Fibroblast of lung (primary cell): ENCODE measurements around the gene IGFL1. TPM values are rescaled to one million over a fixed set of nuclear protein-coding genes. Genes with fewer than 3 reads are reported as not detected.
"Not testable (repeated sequence)": the region's sequence is repeated elsewhere in the genome, so short reads cannot be mapped to it uniquely, and the experiment has no call there.

Source experiments
- DNase-seq, 2 donors: peaks; one replicate each; pipeline versions ENCODE4 v3.0.0 to v3.0.0-alpha.2; 2010; ENCODE audit warnings: low read depth in 2 of 2
- H2AFZ ChIP-seq: 2 replicates; pipeline ENCODE4 v1.5.1; 2012; ENCODE audit warnings: low read length, control low read depth, inconsistent platforms
- H3K27ac ChIP-seq: 2 replicates; pipeline ENCODE4 v1.5.1; 2011; ENCODE audit warnings: low read length, control low read depth; ENCODE audit not compliant: insufficient read depth
- H3K27me3 ChIP-seq: 2 replicates; pipeline ENCODE4 v1.5.1; 2011; ENCODE audit warnings: mild to moderate bottlenecking, low read length; ENCODE audit not compliant: control insufficient read depth, insufficient read depth
- H3K36me3 ChIP-seq: 2 replicates; pipeline ENCODE4 v1.5.1; 2011; ENCODE audit warnings: low read length; ENCODE audit not compliant: control insufficient read depth, insufficient read depth
- H3K4me1 ChIP-seq: 2 replicates; pipeline ENCODE4 v1.5.1; 2011; ENCODE audit warnings: low read length; ENCODE audit not compliant: control insufficient read depth, insufficient read depth; ENCODE audit errors: extremely low read depth
- H3K4me2 ChIP-seq: 2 replicates; pipeline ENCODE4 v1.5.1; 2011; ENCODE audit warnings: low read length, control low read depth; ENCODE audit not compliant: insufficient read depth; ENCODE audit errors: extremely low read depth
- H3K4me3 ChIP-seq, 4 experiments: fragments of 200-600 bp in 1 of 4; sonication (generic) in 1 of 4; replicated peaks in 1 of 4; 2 replicates each; pipeline ENCODE4 v1.5.1; 2011 to 2016; ENCODE audit warnings: low read length in 4 of 4, low read depth in 3 of 4, mild to moderate bottlenecking in 3 of 4, control low read depth in 2 of 4, inconsistent platforms in 1 of 4, mixed read lengths in 1 of 4; ENCODE audit not compliant: insufficient read depth in 1 of 4; ENCODE audit errors: control extremely low read depth in 1 of 4
- H3K79me2 ChIP-seq: 2 replicates; pipeline ENCODE4 v1.5.1; 2012; ENCODE audit warnings: mild to moderate bottlenecking, low read length, inconsistent platforms; ENCODE audit not compliant: control insufficient read depth, insufficient read depth
- H3K9ac ChIP-seq: 2 replicates; pipeline ENCODE4 v1.5.1; 2011; ENCODE audit warnings: mild to moderate bottlenecking, low read length, control low read depth; ENCODE audit not compliant: insufficient read depth
- H3K9me3 ChIP-seq: 2 replicates; pipeline ENCODE4 v1.5.1; 2012; ENCODE audit warnings: low read depth, low read length; ENCODE audit not compliant: control insufficient read depth, insufficient read depth
- H4K20me1 ChIP-seq: 2 replicates; pipeline ENCODE4 v1.5.1; 2011; ENCODE audit warnings: low read length; ENCODE audit not compliant: control insufficient read depth, insufficient read depth; ENCODE audit errors: extremely low read depth
- EZH2 ChIP-seq: IDR thresholded peaks from 2 replicates; pipeline ENCODE4 v1.5.1; 2012; ENCODE audit warnings: low read length, control low read depth, mild to moderate bottlenecking; ENCODE audit errors: missing control alignments
- polyA plus RNA-seq, 2 donors: library from polyadenylated mRNA; depleted of rRNA in 1 of 2; stranded (reverse) in 1 of 2; unstranded in 1 of 2; fragments of >200 nt; gene quantifications; 2 replicates each; pipeline ENCODE4 v1.2.1, GENCODE V29; 2011 to 2012; ENCODE audit warnings: missing spikeins in 1 of 2
- total RNA-seq: library from RNA; depleted of rRNA; stranded (reverse); fragments of >200 nt; gene quantifications from 2 replicates; pipeline ENCODE4 v1.2.1, GENCODE V29; 2014
- TF ChIP-seq, protein P1 (sequence below), 2 donors: IDR thresholded peaks in 1 of 2; conservative IDR thresholded peaks in 1 of 2; 1 replicate in 1 of 2; 2 replicates in 1 of 2; pipeline ENCODE4 v1.5.1; 2011 to 2012; ENCODE audit warnings: low read length in 2 of 2, control low read depth in 1 of 2, inconsistent platforms in 1 of 2, low read depth in 1 of 2, mild to moderate bottlenecking in 1 of 2

Gene IGFL1
- total and polyA plus RNA-seq, 2 donors (not counting 1 experiment from before 2014, with no cell fraction given), result not detected

DNA sequence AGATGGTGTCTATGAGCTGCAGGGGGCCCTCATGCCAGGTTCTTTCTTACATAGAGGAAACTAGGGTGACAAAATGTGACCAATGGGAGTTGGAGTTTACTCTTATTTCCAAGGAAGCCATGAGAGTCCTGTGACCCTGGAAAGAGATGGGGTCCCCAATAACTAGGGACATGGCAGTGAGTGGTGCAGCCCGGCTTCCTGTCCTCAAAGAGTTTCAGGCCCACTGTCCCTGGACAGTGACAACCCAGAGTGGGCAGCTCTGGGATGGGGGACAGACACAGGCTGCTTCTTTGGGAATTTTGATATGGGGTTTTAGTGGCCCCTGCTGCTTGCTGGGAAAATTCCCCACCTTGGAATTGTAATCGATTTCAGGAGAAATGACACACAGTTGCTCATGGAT is 8.4 kb upstream of the IGFL1 start:
- Histone ChIP-seq H3K4me1 (no peaks in the 10 kb centered on the region), H3K27ac (no peak overlapping the region), H3K9ac (no peak overlapping the region), H3K36me3 (no peaks in the 10 kb centered on the region), H3K4me3 (no peak overlapping the region), H3K27me3 (no peaks in the 10 kb centered on the region), H3K79me2 (no peaks in the 10 kb centered on the region), H4K20me1 (no peaks in the 10 kb centered on the region), H2AFZ (no peak overlapping the region), H3K4me2 (no peak overlapping the region), H3K9me3 (no peaks in the 10 kb centered on the region)
- TF ChIP-seq, protein P1, sequence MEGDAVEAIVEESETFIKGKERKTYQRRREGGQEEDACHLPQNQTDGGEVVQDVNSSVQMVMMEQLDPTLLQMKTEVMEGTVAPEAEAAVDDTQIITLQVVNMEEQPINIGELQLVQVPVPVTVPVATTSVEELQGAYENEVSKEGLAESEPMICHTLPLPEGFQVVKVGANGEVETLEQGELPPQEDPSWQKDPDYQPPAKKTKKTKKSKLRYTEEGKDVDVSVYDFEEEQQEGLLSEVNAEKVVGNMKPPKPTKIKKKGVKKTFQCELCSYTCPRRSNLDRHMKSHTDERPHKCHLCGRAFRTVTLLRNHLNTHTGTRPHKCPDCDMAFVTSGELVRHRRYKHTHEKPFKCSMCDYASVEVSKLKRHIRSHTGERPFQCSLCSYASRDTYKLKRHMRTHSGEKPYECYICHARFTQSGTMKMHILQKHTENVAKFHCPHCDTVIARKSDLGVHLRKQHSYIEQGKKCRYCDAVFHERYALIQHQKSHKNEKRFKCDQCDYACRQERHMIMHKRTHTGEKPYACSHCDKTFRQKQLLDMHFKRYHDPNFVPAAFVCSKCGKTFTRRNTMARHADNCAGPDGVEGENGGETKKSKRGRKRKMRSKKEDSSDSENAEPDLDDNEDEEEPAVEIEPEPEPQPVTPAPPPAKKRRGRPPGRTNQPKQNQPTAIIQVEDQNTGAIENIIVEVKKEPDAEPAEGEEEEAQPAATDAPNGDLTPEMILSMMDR (conservative IDR thresholded peaks at IDR 0.05 in 1 of 2, IDR thresholded peaks at IDR 0.05 in 1 of 2; ENCODE audit: low read depth in 1 of 2, low read length in 2 of 2), result no peak
- no peak for TF ChIP-seq EZH2
- no peak for DNase-seq

DNA sequence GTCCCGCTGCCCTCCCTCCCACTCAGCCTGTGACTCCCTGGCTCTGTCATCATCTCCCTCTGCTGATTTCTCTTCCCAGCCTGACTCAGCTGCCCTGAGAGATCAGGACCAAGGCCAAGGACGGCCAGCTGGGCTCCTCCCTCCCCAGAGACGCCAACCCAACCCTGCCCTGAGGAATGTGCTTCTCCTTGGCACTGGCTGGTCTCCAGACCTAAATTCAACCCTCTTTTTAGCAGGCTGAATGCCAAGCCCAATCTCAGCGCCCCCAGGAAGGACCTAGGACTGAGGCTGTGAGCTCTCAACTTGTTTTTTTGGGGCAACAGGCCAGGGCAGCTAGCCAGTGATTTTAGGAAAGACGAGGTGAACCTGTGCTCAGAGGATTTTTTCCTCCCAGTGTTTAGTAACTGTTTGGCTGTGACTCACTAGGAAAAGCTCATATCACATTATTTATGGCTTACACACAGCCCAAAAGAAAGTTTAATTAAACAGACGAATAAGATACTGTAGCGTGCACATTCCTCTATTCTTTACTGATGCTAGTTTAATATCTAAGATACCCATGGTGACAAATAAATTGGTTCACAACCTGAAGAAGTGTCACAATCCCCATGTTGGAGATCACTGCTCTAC is 7.4 kb upstream of the IGFL1 start:
- no peaks in the 10 kb centered on the region for H4K20me1 ChIP-seq
- peak overlapping the region; percentile 76 for H3K4me2 ChIP-seq
- no peaks in the 10 kb centered on the region for H3K36me3 ChIP-seq
- H3K9ac ChIP-seq, result no peak overlapping the region
- H3K27me3 ChIP-seq, result no peaks in the 10 kb centered on the region
- no peaks in the 10 kb centered on the region for H3K79me2 ChIP-seq
- no peaks in the 10 kb centered on the region for H3K4me1 ChIP-seq
- DNase-seq, result peak; percentile 39 to 73
- no peak for TF ChIP-seq EZH2
- TF ChIP-seq, protein P1 (conservative IDR thresholded peaks at IDR 0.05 in 1 of 2, IDR thresholded peaks at IDR 0.05 in 1 of 2; ENCODE audit: low read depth in 1 of 2, low read length in 2 of 2), result no peak
- no peak overlapping the region for H3K27ac ChIP-seq
- H2AFZ ChIP-seq, result no peak overlapping the region
- H3K9me3 ChIP-seq, result no peaks in the 10 kb centered on the region
- no peak overlapping the region for H3K4me3 ChIP-seq

DNA sequence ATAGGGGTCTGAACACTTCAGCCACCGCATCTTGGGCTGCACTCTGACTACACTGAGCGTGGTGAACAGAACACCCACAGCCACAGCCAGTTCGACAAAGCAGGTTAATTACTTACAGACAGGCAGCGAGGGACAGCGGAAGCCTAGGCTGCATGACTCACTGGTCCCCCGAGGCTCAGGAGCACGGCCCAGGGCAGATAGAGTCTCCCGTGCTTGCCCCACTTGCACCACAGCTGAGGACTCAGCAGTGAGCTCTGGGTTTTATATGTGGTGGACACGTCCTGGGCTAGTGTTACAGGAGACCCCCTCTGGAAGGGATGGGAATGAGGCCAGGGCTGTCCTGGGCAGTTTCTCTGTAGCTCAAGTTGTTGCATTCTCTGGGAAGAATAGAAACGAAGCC is 5.8 kb upstream of the IGFL1 start:
- H3K36me3 ChIP-seq, H3K27me3 ChIP-seq, H2AFZ ChIP-seq, H3K9ac ChIP-seq, DNase-seq, H3K4me1 ChIP-seq, H3K4me2 ChIP-seq, H3K9me3 ChIP-seq, H3K4me3 ChIP-seq, H3K27ac ChIP-seq, H3K79me2 ChIP-seq, H4K20me1 ChIP-seq: not testable (repeated sequence)
